GM21619 (cell line): ENCODE data around the gene NRXN2.

Experiments used
- ATAC-seq: cut with Tn5 transposase; IDR thresholded peaks from one replicate; pipeline ENCODE4 v1.9.1; 2021; ENCODE audit not compliant: unreplicated experiment

The NRXN2 gene

GRCh38 chr11:64594159-64594939 is 128.6 kb downstream of the NRXN2 start:
- no peak for ATAC-seq

- ATAC-seq, result no peak
These were observed 129.6 kb downstream of the NRXN2 start for GRCh38 chr11:64593156-64594105.

GRCh38 chr11:64592656-64593055 is 130.3 kb downstream of the NRXN2 start:
- ATAC-seq, result no peak

GRCh38 chr11:64592234-64592615 is 130.8 kb downstream of the NRXN2 start:
- no peak for ATAC-seq

GRCh38 chr11:64591257-64592233 is 131.5 kb downstream of the NRXN2 start:
- no peak for ATAC-seq

- ATAC-seq, result no peak
These were observed 132.2 kb downstream of the NRXN2 start, which contains the start of gene SLC22A12 for GRCh38 chr11:64590763-64591221. TSS of gene SLC22A12 (plus strand) at chr11:64591220. CDS start at chr11:64591557, 337 bp downstream.

GRCh38 chr11:64588701-64589100 is 134.3 kb downstream of the NRXN2 start:
- ATAC-seq, result no peak

- no peak for ATAC-seq
These were observed 136.6 kb downstream of the NRXN2 start for GRCh38 chr11:64586366-64586765.

GRCh38 chr11:64585150-64585549 is 137.8 kb downstream of the NRXN2 start:
- no peak for ATAC-seq

GRCh38 chr11:64583296-64584262 is 139.4 kb downstream of the NRXN2 start:
- no peak for ATAC-seq

GRCh38 chr11:64582885-64583284 is 140.1 kb downstream of the NRXN2 start:
- no peak for ATAC-seq

GRCh38 chr11:64581057-64581523 is 141.9 kb downstream of the NRXN2 start:
- ATAC-seq, result no peak

GRCh38 chr11:64580412-64580811 is 142.6 kb downstream of the NRXN2 start:
- ATAC-seq, result no peak

GRCh38 chr11:64577202-64577601 is 145.8 kb downstream of the NRXN2 start:
- no peak for ATAC-seq

- ATAC-seq, result no peak
These were observed 150.9 kb downstream of the NRXN2 start for GRCh38 chr11:64572143-64572542.

GRCh38 chr11:64571410-64572091 is 151.4 kb downstream of the NRXN2 start:
- no peak for ATAC-seq

GRCh38 chr11:64571050-64571409 is 152.0 kb downstream of the NRXN2 start:
- ATAC-seq, result no peak

GRCh38 chr11:64570341-64570740 is 152.7 kb downstream of the NRXN2 start:
- ATAC-seq, result no peak
